Measurements from ENCODE around the gene SGF29. TPM values are rescaled to one million over a fixed set of nuclear protein-coding genes. Genes with fewer than 3 reads are reported as not detected.

The SGF29 gene
- total RNA-seq, 6 experiments from 2014 or later = 7.6 to 11.6 (median 10.5) TPM

- Mint-ChIP-seq H3K36me3 (ENCODE audit: low read depth) (peaks cover 24% of the 10 kb centered on the region), H3K4me3 (peak overlapping the region; percentile 90; the same call in 1 of the 2 replicates), H3K27me3 (ENCODE audit: insufficient read depth) (peaks cover 4% of the 10 kb centered on the region), H3K4me1 (ENCODE audit: low read depth) (peaks cover 33% of the 10 kb centered on the region), H3K9me3 (no peaks in the 10 kb centered on the region), H3K27ac (no peak overlapping the region)
- no peak for TF ChIP-seq CTCF (IDR thresholded peaks at IDR 0.05)
- DNase-seq = no peak
Observed at GRCh38 chr16:28537076-28537475, 16.6 kb upstream of the SGF29 start.

GRCh38 chr16:28537964-28538732, 15.6 kb upstream of the SGF29 start:
- no peak for DNase-seq
- Mint-ChIP-seq H3K4me3 (peak overlapping the region; percentile 90), H3K4me1 (ENCODE audit: low read depth) (peaks cover 27% of the 10 kb centered on the region), H3K27ac (peak overlapping the region; percentile 94), H3K36me3 (ENCODE audit: low read depth) (peaks cover 24% of the 10 kb centered on the region), H3K27me3 (ENCODE audit: insufficient read depth) (peaks cover 4% of the 10 kb centered on the region), H3K9me3 (no peaks in the 10 kb centered on the region)
- no peak for TF ChIP-seq CTCF (IDR thresholded peaks at IDR 0.05)

- H3K27ac Mint-ChIP-seq = peak within 1 kb of the TSS; percentile 94
- peak; percentile 93 for DNase-seq
- peaks cover 27% of the 10 kb centered on the region for H3K4me1 Mint-ChIP-seq (ENCODE audit: low read depth)
- peaks cover 3% of the 10 kb centered on the region for H3K27me3 Mint-ChIP-seq (ENCODE audit: insufficient read depth)
- H3K9me3 Mint-ChIP-seq = no peaks in the 10 kb centered on the region
- peaks cover 24% of the 10 kb centered on the region for H3K36me3 Mint-ChIP-seq (ENCODE audit: low read depth)
- peak within 1 kb of the TSS; percentile 90 for H3K4me3 Mint-ChIP-seq
- TF ChIP-seq CTCF (IDR thresholded peaks at IDR 0.05) = no peak
Observed at GRCh38 chr16:28538733-28539596, 14.8 kb upstream of the SGF29 start, which contains the start of gene NUPR1. TSS of gene NUPR1 (minus strand) at chr16:28538974. CDS start at chr16:28538907, 67 bp downstream.

- no peak for DNase-seq
- Mint-ChIP-seq H3K36me3 (ENCODE audit: low read depth) (peaks cover 13% of the 10 kb centered on the region), H3K4me1 (ENCODE audit: low read depth) (peaks cover 27% of the 10 kb centered on the region), H3K9me3 (no peaks in the 10 kb centered on the region), H3K27me3 (ENCODE audit: insufficient read depth) (peaks cover 3% of the 10 kb centered on the region), H3K4me3 (no peak overlapping the region), H3K27ac (no peak overlapping the region)
- no peak for TF ChIP-seq CTCF (IDR thresholded peaks at IDR 0.05)
Observed at GRCh38 chr16:28540346-28540745, 13.4 kb upstream of the SGF29 start.

- Mint-ChIP-seq H3K27me3 (ENCODE audit: insufficient read depth) (no peaks in the 10 kb centered on the region; the same call in none of the 2 replicates), H3K4me3 (no peak overlapping the region), H3K9me3 (no peaks in the 10 kb centered on the region), H3K36me3 (ENCODE audit: low read depth) (peaks cover 4% of the 10 kb centered on the region), H3K27ac (no peak overlapping the region), H3K4me1 (ENCODE audit: low read depth) (peaks cover 18% of the 10 kb centered on the region)
- no peak for DNase-seq
- TF ChIP-seq CTCF (IDR thresholded peaks at IDR 0.05) = no peak
Observed at GRCh38 chr16:28542646-28543045, 11.1 kb upstream of the SGF29 start.
